IMR-90 (cell line): Measurements from ENCODE around the gene SEPHS2.
"Not testable (repeated sequence)": the region's sequence is repeated elsewhere in the genome, so short reads cannot be mapped to it uniquely, and the experiment has no call there.

Experiments used
- NFE2L2 ChIP-seq: fragments of 150-350 bp; IDR thresholded peaks from 2 replicates; pipeline ENCODE4 v1.6.1; 2016; ENCODE audit warnings: low read depth, mild to moderate bottlenecking, low read length
- TF ChIP-seq, protein P1 (sequence below): conservative IDR thresholded peaks from 2 replicates; pipeline ENCODE4 v1.5.1; 2012; ENCODE audit warnings: mild to moderate bottlenecking, low read depth, low read length, improper control_type of control experiment

GRCh38 chr16:30452709-30453580 is 7.3 kb upstream of the SEPHS2 start:
- TF ChIP-seq NFE2L2: not testable (repeated sequence)
- TF ChIP-seq, protein P1, sequence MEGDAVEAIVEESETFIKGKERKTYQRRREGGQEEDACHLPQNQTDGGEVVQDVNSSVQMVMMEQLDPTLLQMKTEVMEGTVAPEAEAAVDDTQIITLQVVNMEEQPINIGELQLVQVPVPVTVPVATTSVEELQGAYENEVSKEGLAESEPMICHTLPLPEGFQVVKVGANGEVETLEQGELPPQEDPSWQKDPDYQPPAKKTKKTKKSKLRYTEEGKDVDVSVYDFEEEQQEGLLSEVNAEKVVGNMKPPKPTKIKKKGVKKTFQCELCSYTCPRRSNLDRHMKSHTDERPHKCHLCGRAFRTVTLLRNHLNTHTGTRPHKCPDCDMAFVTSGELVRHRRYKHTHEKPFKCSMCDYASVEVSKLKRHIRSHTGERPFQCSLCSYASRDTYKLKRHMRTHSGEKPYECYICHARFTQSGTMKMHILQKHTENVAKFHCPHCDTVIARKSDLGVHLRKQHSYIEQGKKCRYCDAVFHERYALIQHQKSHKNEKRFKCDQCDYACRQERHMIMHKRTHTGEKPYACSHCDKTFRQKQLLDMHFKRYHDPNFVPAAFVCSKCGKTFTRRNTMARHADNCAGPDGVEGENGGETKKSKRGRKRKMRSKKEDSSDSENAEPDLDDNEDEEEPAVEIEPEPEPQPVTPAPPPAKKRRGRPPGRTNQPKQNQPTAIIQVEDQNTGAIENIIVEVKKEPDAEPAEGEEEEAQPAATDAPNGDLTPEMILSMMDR: not testable (repeated sequence)
